Brain microvascular endothelial cell (primary cell): ENCODE data around the gene LSAMP.

Experiments used
- DNase-seq: peaks from one replicate; pipeline ENCODE4 v3.0.0-alpha.2; 2020
- H3K27ac ChIP-seq: fragments of 250-450 bp; sonication (Bioruptor Pico); 2 replicates; pipeline ENCODE4 v1.5.1; 2020; ENCODE audit warnings: mild to moderate bottlenecking, moderate library complexity
- H3K27me3 ChIP-seq: fragments of 250-450 bp; sonication (Bioruptor Pico); replicated peaks from 2 replicates; pipeline ENCODE4 v1.5.1; 2020; ENCODE audit warnings: mild to moderate bottlenecking
- H3K36me3 ChIP-seq: fragments of 250-450 bp; sonication (Bioruptor Pico); replicated peaks from 2 replicates; pipeline ENCODE4 v1.5.1; 2020; ENCODE audit warnings: mild to moderate bottlenecking
- H3K4me3 ChIP-seq: 2 replicates; pipeline ENCODE4 v1.5.1; 2011; ENCODE audit warnings: low read depth, mild to moderate bottlenecking, control low read depth, low read length, moderate library complexity
- in situ Hi-C: cut with HindIII; loops from 2 replicates; pipeline ENCODE4 v1.10.0; 2017; ENCODE audit warnings: low sequenced_read_pairs, low pct_ligation_motif_present
- TF ChIP-seq, protein P1 (sequence below): IDR thresholded peaks from 2 replicates; pipeline ENCODE4 v1.5.1; 2011; ENCODE audit warnings: low read depth, mild to moderate bottlenecking, moderate library complexity, low read length, control low read depth, inconsistent platforms; ENCODE audit errors: missing control alignments

LSAMP gene

GRCh38 chr3:115790759-115791158 lies 654.5 kb downstream of the LSAMP start:
- DNase-seq: peak; percentile 98
- TF ChIP-seq, protein P1, sequence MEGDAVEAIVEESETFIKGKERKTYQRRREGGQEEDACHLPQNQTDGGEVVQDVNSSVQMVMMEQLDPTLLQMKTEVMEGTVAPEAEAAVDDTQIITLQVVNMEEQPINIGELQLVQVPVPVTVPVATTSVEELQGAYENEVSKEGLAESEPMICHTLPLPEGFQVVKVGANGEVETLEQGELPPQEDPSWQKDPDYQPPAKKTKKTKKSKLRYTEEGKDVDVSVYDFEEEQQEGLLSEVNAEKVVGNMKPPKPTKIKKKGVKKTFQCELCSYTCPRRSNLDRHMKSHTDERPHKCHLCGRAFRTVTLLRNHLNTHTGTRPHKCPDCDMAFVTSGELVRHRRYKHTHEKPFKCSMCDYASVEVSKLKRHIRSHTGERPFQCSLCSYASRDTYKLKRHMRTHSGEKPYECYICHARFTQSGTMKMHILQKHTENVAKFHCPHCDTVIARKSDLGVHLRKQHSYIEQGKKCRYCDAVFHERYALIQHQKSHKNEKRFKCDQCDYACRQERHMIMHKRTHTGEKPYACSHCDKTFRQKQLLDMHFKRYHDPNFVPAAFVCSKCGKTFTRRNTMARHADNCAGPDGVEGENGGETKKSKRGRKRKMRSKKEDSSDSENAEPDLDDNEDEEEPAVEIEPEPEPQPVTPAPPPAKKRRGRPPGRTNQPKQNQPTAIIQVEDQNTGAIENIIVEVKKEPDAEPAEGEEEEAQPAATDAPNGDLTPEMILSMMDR: no peak
- peak overlapping the region; percentile 95 for H3K27ac ChIP-seq
- no peaks in the 10 kb centered on the region for H3K27me3 ChIP-seq
- in situ Hi-C loops: no loop called here
- H3K36me3 ChIP-seq: no peaks in the 10 kb centered on the region
- no peak overlapping the region for H3K4me3 ChIP-seq

GRCh38 chr3:115789481-115789880 lies 655.8 kb downstream of the LSAMP start:
- Histone ChIP-seq H3K4me3 (no peak overlapping the region), H3K27me3 (no peaks in the 10 kb centered on the region), H3K36me3 (no peaks in the 10 kb centered on the region), H3K27ac (peak overlapping the region; percentile 95)
- TF ChIP-seq, protein P1: no peak
- in situ Hi-C loops: no loop called here
- DNase-seq: peak; percentile 2

DNA sequence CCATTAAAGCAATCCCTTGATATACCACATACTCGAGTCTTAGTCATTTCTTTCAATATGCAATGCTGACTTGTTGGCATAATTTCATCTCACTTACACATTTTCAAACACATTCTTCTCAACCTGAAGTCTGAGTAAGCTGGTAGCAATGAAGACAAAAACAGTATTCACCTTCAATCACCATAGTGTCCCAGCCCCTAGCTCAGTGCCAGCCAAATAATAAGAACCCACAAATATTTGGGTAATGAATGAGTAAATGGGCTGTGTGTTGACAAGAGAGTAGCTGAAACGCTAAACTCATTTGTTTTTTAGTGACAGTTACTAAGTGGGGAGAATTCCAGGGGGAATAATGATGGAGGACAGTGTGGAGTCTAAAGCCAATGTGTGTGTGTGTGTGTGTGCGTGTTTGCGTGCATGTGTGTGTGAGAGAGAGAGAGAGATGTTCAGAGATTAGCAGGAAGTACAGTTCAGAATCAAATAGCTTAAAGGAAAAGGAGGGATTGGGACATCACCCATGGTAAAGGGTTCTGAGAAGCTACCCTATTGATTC lies 656.3 kb downstream of the LSAMP start:
- in situ Hi-C loops: no loop called here
- DNase-seq: peak; percentile 76
- no peaks in the 10 kb centered on the region for H3K27me3 ChIP-seq
- no peaks in the 10 kb centered on the region for H3K36me3 ChIP-seq
- peak overlapping the region; percentile 95 for H3K27ac ChIP-seq
- TF ChIP-seq, protein P1: no peak
- no peak overlapping the region for H3K4me3 ChIP-seq

DNA sequence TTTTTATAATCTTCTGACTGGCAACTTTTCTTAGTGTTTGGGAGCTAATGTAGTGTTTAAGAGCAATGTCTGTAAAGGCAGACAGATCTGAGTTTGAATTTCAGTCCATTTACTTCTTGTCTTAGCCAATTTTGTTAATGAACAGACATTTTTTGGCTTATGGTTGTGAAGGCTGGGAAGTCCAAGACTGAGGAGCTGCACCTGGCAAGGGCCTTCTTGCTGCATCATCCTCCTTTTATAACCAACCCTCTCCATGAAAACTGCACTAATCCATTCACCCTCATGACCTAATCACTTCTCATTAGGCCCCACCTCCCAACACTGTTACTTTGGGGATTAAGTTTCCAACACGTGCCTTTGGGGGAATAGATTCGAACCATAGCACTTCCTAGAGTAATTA lies 657.5 kb downstream of the LSAMP start:
- in situ Hi-C loops: no loop called here
- no peak for DNase-seq
- Histone ChIP-seq H3K27me3 (no peaks in the 10 kb centered on the region), H3K36me3 (no peaks in the 10 kb centered on the region), H3K27ac (no peak overlapping the region), H3K4me3 (no peak overlapping the region)
- TF ChIP-seq, protein P1: no peak

DNA sequence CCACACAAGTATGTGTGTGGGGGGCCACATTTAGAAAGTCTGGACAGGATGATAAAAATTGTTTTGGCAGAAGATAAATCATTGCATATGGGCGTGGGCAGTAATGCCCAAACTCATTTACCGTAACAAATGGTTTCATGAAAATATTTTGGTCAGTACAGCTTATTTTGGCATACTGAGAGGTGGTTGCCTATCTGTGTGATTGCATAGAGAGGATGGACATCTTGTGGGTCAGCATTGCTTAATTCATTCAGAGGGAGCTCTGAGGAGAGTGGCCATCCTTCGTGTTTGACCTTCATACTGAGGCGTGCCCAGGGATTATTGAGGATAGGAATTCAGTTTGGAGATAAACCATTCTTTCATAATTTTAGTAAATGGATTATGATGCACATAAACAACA lies 659.5 kb downstream of the LSAMP start:
- Histone ChIP-seq H3K27ac (no peak overlapping the region), H3K4me3 (no peak overlapping the region)
- in situ Hi-C loops: no loop called here

More for the DNA sequence above, 659.5 kb downstream of the LSAMP start:
- Histone ChIP-seq H3K36me3 (no peaks in the 10 kb centered on the region), H3K27me3 (no peaks in the 10 kb centered on the region)
- DNase-seq: no peak
- TF ChIP-seq, protein P1: no peak
